ENCODE measurements around the gene PARP12.
A peak's percentile ranks its signal among the peaks of the same experiment; 100 is the strongest.

Gene PARP12

GRCh38 chr7:140082770-140083169 is 20.0 kb upstream of the PARP12 start:
- TF ChIP-seq CTCF (conservative IDR thresholded peaks at IDR 0.05; ENCODE audit: low read length) = no peak
- no peak for DNase-seq (ENCODE audit: low read depth)
- H3K4me3 ChIP-seq (ENCODE audit: low read length) = no peak overlapping the region

GRCh38 chr7:140081774-140082425 is 19.1 kb upstream of the PARP12 start:
- DNase-seq (ENCODE audit: low read depth) = no peak
- no peak for TF ChIP-seq CTCF (conservative IDR thresholded peaks at IDR 0.05; ENCODE audit: low read length)
- H3K4me3 ChIP-seq (ENCODE audit: low read length) = no peak overlapping the region

- H3K4me3 ChIP-seq (ENCODE audit: low read length) = no peak overlapping the region
- DNase-seq (ENCODE audit: low read depth) = no peak
- TF ChIP-seq CTCF (conservative IDR thresholded peaks at IDR 0.05; ENCODE audit: low read length) = no peak
Measured at GRCh38 chr7:140080919-140081318, 18.2 kb upstream of the PARP12 start.

GRCh38 chr7:140079121-140079536 is 16.4 kb upstream of the PARP12 start:
- DNase-seq (ENCODE audit: low read depth) = peak; percentile 37
- TF ChIP-seq CTCF (conservative IDR thresholded peaks at IDR 0.05; ENCODE audit: low read length) = peak; percentile 18; the same call in 1 of the 2 replicates
- no peak overlapping the region for H3K4me3 ChIP-seq (ENCODE audit: low read length)

GRCh38 chr7:140078392-140078791 is 15.6 kb upstream of the PARP12 start:
- no peak for TF ChIP-seq CTCF (conservative IDR thresholded peaks at IDR 0.05; ENCODE audit: low read length)
- no peak for DNase-seq (ENCODE audit: low read depth)
- no peak overlapping the region for H3K4me3 ChIP-seq (ENCODE audit: low read length)

GRCh38 chr7:140074780-140075179 is 12.0 kb upstream of the PARP12 start:
- TF ChIP-seq CTCF (conservative IDR thresholded peaks at IDR 0.05; ENCODE audit: low read length) = no peak
- no peak overlapping the region for H3K4me3 ChIP-seq (ENCODE audit: low read length)
- peak; percentile 55 for DNase-seq (ENCODE audit: low read depth)

- no peak overlapping the region for H3K4me3 ChIP-seq (ENCODE audit: low read length)
- no peak for TF ChIP-seq CTCF (conservative IDR thresholded peaks at IDR 0.05; ENCODE audit: low read length)
- DNase-seq (ENCODE audit: low read depth) = no peak
Measured at GRCh38 chr7:140070546-140070945, 7.8 kb upstream of the PARP12 start.

All from AG10803 (cell line).